AG08395 (cell line): Measurements from ENCODE around the gene ATRIP.

Source experiments
- DNase-seq: peaks from one replicate; pipeline ENCODE4 v3.0.0; 2012; ENCODE audit warnings: mixed read lengths, low spot score

ATRIP gene

DNA sequence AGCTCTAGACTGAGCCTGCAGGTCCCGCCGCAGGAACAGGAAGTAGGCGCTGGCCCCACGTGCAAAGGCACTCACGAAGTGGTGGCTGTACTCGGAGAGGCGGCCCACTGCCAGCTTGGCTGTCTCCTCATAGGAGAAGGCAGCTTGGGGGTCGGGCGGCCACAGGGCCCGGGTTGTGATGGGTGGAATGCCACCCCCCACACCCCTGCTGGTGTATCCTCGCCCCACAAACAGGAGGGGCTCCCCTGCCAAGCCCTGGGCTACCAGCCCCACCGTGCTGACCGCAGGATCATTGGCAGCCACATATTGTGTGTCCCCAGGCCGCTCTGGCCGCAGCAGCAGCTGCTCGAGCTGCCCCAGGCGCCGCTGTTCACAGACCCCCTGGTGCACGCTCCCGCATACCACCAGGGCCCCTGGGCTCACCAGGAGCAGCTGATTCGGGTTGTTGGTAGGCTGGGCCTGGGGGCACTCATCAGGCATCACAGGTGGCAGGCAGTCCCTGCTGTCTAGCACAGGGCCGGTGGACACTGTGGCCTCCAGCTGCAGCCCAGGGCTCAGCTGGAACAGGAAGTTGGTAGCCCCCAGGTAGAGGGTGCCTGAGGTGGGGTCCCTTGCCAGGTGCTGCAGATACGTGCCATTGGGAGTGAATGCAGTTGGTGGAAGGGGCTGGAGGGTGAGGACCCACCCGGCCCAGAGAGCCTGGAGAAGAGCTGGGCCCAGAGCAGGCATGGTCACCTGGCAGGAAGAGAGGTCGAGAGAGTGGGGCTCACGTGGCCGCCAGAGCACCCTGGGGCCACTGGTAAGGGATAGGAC is 22.4 kb upstream of the ATRIP start:
- no peak for DNase-seq

DNA sequence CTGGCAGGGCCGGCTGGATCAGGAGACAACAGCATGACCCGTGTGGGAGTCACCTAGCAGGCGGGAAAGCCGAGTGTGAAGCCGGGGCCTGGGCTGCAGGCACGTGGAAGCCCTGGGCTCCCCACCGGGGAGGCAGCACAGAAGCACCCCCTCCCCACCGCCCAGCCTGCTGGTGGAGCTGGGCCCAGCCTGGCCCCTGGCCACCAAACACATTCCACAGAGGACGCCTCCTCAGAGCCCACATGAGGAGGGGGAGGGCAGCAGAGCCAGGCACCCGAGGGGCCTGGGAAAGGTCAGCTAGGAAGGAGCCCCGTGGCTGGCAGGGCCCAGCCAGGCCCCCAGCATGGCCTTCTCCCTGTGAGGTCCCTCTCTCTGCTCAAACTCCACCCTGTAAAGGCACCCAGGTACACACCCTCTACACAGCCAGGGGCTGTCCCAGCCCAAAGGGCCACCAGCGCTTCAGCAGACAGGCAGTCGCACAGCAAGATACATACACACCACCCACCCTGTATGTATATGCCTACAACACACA is 21.2 kb upstream of the ATRIP start:
- no peak for DNase-seq

DNA sequence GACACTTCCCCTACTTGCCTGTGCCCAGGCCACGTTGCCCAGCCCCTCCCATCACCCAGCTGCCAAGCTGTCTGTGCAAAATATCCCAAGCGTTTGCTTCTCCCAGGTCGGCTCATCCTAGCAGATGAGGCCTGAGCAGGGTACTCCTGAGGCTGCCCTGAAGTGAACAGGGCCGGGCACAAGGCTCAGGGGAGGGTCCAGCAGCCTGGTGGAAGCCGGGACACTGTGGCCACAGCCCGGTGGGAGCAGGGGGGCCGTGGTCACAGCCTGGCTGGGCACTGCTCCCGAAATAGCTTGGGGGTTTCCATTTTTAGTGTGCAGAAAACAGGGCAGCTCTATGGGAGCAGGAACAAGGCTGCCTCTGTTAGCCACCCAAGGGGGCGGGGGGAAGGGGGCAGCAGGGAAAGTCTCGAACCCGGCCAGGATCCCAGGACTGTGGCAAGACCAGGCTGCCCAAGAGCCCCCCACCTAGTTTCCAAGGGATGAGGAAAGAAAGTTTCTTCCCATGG is 20.1 kb upstream of the ATRIP start:
- no peak for DNase-seq

DNA sequence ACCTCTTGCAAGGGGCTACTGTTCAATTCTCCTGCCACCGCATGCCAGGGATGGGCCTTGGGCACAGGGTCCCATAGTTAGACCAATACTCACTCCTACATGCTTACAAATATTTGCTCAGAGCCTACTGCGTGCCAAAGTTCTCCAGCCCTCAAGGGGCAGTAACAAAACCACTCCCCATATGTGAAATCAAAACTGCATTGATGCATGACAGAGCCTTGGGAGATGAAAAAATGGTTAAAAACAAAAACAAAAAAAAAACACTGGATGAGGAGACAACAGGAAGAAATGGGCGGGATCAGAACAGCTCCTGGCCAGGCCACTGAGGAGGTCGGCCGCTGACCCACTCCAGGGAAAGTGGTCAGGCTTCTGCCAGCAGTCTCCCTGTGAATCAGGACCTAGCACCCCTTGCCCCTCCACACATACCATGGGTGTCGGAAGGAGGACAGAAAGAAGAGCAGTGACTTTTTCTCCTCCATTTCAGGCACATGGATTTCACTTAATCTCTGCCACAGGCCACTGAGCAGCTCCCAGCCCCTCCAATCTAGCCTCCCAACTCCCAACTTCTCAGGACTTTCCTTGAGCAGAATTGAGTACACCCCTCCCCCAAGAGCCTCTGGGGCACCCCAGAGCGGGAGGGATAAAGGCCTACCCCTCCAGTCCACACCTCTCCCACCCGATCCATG is 19.4 kb upstream of the ATRIP start:
- no peak for DNase-seq

DNA sequence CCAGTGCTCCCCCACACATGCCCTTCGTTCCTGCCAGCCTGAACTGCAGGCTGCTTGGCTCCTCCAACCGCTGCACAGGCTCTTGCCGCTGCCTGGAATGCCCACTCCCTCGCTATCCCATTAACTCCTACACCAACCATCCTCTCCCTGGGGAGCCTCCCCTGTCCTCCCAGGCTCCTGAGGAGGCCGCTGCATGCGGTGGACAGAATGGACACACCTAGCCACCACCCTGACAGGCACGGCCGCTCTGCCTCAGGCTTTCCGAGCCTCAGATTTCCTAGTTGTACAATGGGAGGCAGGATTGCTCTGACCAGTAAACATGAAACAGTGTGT is 18.9 kb upstream of the ATRIP start:
- DNase-seq: no peak

DNA sequence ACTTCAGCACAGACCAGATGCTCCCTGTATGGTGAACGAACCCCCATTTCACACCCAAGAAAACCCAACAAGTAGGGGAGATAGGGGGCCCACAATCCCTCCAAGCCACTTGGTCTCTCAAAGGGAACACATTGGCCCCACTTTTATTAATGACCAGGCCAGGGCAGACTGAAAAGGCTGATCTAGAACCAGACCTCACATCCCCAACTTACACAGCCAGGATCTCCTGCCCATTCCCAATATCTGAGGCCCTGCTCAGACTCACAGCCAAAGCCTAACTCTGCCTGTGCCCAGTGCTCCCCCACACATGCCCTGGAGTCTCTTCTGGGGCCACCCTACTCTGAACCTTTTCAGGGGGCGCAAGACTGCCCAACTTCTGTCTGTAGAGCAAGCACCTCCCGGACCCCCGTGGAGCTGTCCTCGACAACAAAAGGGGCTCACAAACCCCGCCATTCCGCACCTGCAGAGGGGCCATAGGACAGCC is 18.4 kb upstream of the ATRIP start:
- DNase-seq: no peak

DNA sequence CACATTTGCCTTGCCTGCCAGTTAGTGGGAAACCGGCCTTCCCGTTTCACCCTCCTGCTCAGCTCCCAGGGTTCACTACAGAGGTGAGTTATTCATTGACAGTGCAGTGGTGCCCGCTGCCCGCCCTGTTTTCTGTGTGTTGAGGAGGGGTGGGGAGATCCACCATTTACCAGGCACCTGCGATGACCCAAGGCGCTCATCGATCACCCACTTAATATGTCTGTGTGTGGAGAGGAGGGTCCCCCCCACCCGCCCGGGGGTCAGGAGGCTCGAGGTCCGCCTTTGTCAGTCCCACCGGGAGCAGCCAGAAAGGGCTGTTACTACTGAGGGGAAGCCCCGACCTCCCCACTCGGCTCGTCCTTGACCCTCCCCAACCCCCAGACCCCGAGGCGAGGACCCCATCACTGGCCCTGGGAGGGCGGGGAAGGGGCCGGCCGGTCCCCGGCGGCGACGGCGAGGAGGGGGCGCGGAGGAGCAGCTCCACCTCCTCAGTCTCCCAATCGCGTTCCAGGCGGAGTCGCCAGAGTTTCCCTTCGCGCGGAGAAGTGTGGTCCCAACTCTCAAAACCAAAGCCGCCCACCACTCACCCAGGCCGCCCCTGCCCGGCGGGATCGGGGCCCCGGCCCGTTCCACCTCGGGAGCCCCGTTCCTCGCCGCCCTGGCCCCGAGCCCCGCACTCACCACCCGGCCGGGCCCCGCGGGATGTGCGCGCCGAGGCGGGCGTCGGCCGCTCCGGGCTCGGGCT is 17.8 kb upstream of the ATRIP start:
- no peak for DNase-seq

DNA sequence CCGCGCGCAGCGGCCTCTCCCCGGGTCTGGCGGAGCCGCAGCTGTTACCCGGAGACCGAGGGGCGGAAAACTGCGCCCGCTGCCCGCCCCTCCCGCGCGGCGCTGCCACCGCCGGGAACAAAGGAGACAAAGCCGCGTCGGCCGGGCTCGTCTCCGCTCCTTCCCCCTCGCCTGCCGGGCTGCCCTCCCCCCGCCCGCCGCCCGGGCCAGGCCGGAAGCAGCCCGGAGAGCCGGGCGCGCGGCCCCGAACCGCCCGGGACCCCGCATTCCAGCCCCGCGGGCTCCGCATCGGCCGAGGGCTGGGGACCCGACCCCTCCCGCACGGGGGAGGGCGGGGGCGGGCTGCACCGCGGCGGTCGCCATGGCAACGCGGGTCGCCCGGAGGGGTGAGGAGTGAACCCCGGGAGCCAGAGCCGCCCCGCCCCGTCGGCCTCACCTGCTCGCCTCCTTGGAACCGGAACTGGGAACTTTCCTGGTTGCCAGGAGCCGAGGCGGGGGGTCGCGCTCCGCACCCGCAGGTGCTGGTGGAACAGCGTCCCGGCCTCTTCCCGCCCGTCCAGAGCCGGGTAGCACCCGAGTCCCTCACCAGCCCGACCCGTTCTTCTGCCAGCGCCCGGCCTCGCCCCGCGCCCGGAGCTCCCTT is 17.1 kb upstream of the ATRIP start:
- peak; percentile 57 for DNase-seq

DNA sequence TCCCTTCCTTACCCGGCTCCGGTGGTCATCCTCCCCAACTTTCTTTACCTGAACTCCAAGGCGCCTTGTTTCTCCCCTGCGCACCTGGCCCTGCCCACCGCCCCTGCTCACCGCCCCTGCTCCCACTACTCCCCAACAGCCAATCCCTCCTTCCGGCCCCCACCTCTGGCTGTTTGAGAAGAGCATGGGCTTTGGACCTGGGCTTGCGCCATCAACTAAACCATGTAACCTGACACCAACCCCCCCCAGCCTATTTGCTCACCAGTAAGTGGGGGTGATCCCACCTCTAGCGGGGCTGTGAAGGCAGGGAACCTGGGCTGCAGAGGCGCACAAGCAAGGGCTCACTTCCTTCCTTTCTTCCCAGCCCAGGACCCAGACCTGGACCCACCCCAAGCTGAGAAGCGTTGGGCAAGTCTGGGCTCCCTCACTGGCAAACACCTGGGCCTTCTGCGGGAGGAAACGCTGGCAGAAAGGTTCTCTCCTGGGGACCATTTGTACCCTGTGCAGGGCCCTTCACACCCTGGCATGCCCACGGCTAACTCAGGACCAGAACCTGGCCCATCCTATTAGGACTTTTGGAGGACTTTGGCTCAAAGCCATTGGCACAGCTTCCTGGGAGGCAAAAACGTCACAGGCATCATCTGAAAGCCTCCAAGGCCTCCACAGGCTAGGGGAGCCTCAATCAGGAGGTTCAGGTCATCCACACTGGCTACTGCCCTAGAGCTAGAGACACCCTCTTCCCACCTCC is 16.4 kb upstream of the ATRIP start, which contains the start of gene PLXNB1:
TSS of gene PLXNB1 (minus strand) at position 127 of the 748 bp plus-strand sequence. CDS start 5,475 bp downstream, outside the sequence.
- DNase-seq: peak; percentile 37

DNA sequence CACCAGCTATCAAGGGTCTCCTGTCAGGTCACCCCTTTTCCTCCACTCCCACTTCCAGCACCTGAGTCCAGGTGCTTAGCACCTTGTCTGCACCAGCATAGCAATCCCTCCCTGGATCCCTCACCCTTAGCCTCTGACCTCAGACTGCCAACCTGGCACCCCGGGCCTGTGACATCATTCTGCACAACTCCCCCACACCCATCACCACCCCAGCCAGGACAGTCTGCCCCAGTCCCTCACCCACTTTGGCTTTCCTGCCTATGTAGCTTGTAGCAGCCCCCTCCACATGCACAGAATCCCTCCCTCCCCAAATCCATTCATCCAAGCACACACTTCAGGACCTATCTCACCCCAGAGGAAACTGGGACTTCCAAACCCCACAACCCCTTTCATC is 15.8 kb upstream of the ATRIP start:
- DNase-seq: no peak

DNA sequence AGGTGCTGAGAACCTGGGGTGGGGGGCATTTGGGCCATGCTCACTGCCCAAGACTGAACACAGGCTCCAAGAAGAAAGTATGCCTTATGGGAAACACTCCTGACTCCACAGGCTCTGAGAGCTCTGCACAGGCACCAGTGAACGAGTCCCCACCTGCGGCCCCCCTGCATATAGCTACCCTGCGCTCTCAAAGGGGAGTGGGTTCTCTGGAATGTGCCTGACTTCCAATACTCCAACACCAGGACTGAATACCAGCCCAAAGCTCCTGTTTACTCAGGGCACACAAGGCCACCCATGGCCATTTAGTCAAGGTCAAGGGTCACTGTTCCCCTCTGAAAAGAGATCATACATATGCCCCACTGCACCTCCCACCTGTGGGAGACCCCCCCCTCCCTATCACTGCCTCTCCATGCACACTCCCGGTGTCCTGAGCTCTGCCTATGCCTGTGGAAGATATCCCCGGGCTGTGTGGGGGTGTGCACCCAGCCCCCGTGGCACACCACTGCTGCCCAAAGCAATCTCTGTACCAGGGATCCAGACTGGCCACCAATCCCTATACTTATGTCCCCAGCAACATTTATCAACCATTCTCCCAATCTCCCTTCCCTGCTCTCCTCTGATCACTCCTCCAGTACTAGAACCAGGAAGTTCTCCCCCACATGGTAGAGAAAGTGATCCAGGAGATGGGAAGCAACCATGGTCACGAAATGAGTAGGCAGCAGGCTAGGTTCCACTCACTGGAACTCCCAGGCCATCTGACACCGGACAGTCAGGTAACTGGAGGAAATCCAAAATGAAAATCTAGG is 15.1 kb upstream of the ATRIP start:
- no peak for DNase-seq

DNA sequence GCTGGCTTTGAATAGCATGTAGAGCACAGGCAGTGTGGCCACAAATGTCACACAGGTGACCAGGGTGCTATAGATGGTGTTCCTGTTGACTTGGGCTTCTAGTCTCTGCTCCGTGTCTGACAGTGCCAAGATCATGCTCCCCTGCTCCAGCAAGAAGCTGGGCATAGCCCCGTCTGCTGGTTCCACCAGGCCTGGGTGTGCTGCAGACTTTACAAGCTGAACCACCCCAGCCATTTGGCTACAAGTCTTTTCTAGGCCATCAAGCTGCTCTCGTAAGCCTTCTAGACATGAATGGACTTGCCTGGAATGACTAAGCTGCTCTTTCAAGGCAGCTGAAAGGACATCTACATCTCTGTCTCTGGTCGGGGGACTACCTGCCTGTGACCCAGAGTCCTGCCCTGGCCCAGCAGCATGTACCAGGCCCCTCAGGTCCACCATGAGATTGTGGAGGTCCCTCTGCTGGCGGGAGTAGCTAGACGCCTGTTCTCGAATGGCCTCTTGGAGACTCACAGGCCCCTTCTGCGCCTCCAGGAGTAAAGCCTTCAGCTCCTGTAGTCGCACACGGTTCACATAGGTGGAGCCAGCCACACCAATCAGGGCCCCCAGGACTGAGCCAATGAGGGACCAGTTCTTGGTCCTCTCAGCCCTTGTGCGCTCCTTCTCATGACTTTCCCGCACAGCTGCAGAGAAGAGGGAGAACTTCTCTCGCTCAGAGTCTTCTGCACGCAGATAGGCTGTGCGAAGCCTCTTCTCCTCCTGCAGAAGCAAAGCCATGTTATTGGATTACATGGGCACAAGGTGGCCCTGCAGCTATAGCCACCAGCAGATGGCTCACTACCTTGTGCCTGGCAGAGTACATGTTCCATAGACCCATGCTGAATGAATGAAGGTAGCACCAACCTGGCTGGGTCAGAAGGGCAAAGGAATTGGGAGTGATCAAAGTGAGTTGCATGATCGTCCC is 13.8 kb upstream of the ATRIP start:
- no peak for DNase-seq

DNA sequence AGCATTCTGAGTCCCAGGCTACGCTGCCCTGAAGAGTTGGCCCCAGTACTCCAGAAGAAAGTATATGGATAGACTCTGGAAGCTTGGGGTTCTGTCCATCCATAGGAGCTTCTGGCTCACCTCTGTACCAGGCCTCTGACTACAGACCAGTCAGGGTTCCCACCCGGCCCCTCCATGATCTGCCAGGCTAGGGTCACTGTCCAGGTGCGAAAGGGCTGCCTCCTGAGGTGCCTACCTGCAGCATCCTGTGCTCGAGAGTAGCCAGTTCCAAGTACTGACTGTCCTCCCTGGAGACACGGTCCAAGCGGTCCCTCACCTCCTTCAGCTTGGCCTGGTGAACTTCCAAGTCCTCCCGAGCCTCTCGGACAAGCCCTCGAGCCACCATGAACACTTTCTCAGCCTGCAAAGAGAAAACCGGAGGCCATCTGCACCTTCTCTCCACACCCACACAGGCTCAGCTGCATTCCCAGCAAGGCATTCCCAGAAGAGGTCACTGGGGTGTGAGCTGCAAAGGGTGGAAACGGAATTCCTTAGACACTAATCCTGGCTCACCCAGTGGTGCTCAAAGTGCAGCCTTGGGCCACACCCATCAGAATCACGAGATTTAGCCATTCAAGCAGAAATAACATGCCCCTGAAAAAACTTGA is 12.9 kb upstream of the ATRIP start:
- DNase-seq: peak; percentile 60

DNA sequence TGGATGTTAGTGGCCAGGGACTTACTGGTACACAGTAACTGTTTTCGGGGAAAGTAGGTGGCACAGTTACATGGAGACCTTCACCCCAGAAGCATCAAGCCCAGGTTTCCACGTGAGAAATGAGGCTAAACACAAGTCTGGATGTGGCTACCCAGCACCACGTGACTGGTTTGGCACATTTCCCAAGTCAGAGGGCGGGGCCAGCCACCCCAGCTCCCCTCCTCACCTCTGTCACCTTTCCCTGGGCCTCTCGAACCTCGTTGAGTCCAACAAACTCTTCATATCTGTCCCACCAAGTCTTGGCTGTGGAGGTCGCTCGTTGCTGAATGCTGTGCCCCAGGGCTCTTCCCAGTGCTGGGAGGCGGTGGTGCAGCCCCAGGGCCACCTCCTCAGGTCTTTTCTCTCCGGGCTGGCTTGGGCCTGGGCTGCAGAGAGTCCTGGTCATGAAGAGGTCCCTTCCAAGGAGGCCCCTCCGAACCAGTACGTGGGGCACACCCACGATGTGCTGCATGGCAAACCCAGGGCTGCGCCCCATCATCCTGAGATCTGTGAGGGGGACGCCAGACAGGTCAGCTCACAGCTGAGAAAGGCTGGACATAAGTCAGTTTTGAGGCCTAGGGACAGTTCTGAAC is 11.8 kb upstream of the ATRIP start:
- DNase-seq: no peak

DNA sequence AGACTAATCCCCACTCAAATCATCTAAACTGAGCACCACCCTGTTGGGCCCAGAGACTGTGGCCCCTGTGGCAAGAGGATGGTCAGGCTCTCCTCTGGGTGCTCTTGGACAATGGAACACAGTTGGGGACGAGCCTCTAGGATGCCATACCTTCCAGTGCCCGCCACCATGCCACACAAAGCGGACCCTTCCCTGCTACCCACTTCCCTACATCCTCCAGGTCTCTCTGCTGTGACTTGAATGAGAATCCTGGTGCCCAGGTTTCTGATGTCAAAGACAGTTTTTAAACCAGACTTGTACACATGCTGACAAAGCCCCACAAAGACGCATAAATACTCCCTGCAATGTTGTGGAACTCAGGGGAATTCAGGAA is 11.3 kb upstream of the ATRIP start:
- no peak for DNase-seq

DNA sequence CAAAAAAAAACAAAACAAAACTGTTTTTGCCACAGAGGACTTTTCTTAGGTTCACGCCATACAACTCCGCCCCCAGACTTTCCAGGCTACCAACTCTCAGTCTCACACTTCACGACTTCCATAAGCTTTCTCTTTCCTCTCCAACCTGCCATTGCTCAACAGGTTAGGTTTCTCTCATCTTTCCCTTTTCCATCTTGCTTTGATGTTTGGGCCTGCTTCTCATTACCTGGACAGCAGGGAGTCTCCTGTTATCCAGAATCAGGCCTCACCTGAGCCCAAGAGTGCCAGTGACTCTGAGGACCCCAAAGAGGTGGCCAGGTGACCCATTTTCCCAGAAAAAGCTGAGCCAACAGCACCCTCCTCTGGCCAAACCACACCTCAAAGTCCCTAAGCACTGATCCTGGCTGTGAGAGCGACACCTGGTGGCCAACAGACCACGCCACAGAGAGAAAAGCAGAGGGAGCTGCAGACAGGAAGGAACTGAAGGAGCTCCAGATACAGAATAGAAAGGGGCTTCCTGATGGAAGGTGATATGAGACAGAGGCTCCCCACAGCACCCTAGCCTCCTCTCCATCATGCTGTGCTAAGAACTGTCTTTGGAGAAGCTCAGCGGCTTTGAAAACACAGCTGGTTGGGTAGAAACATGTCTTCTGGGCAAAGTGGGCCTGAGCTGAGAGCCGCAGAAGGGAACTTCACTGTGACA is 10.6 kb upstream of the ATRIP start:
- peak; percentile 86 for DNase-seq

DNA sequence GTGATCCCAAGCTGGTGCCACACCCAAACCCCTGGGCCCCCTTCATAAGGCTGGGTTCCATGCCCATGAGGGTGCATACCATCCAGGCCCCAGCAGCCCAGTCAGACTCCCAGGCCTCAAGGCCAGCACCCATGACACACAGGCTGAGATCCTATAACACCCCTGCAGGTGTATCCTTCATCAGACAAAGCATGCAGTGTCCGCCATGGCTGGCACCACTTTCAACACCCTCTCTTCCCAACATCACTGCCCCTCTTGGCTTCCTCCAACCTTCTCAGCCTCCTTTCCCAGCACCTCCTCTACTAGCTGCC is 10.1 kb upstream of the ATRIP start:
- DNase-seq: no peak

DNA sequence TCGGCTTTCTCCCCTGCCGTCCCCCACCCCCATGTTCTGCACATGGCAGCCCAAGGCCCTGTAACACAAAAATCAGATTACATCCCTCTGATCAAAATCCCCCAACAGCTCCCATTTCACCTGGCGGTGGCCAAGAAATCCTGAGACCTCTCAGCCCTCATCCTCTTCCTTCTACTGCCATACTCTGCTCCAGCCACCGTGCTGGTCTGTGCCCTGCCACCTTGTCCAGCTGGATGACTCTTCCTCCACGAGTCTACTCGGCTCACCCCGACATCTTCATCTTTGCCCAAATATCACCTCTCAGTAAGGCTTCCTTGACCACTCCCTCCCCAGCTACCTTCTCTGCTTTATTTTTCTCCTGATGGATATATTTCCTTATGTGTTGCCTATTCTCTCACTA is 9.7 kb upstream of the ATRIP start:
- no peak for DNase-seq
